Suprapubic skin (tissue), 4 donors: ENCODE measurements around the gene ZNF69.

Source experiments
- EP300 ChIP-seq: sonication (generic); formaldehyde crosslinking; IDR thresholded peaks from one replicate; pipeline ENCODE4 v1.6.1; 2017; ENCODE audit warnings: antibody characterized with exemption
- POLR2A ChIP-seq, 2 donors: fragments of 450-650 bp; IDR thresholded peaks; one replicate each; pipeline ENCODE4 v1.6.1; 2017; ENCODE audit warnings: antibody characterized with exemption in 2 of 2, mild to moderate bottlenecking in 2 of 2, moderate library complexity in 2 of 2
- POLR2AphosphoS5 ChIP-seq, 3 donors: sonication (generic); formaldehyde crosslinking; IDR thresholded peaks; one replicate each; pipeline ENCODE4 v1.6.1; 2017; ENCODE audit warnings: antibody characterized with exemption in 3 of 3
- TF ChIP-seq, protein P1 (sequence below), 2 donors: fragments of 200-600 bp in 1 of 2; fragments of 450-650 bp in 1 of 2; sonication (generic) in 1 of 2; IDR thresholded peaks; one replicate each; pipeline ENCODE4 v1.5.1; 2016 to 2019; ENCODE audit warnings: antibody characterized with exemption in 2 of 2, mild to moderate bottlenecking in 1 of 2, moderate library complexity in 1 of 2

DNA sequence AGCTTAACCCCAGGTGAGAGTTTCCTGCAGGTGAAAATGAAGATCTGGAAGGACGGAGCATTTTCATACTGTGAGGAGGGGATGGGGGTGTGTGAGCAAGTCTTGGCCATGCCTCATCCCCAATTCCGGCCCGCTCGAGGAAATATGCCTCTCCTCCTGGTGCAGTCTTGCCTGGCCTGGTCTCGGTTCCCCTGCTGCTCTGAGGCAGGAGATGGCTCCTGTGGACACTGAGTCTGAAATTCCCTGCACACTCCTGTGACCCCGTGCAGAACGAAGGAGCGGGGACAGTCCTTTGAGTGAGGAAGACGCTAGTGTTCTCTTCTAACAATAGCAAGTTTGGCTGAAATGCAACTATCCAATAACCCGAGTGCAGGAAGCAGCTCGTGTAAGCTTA lies 39.4 kb upstream of the ZNF69 start:
- TF ChIP-seq, protein P1, sequence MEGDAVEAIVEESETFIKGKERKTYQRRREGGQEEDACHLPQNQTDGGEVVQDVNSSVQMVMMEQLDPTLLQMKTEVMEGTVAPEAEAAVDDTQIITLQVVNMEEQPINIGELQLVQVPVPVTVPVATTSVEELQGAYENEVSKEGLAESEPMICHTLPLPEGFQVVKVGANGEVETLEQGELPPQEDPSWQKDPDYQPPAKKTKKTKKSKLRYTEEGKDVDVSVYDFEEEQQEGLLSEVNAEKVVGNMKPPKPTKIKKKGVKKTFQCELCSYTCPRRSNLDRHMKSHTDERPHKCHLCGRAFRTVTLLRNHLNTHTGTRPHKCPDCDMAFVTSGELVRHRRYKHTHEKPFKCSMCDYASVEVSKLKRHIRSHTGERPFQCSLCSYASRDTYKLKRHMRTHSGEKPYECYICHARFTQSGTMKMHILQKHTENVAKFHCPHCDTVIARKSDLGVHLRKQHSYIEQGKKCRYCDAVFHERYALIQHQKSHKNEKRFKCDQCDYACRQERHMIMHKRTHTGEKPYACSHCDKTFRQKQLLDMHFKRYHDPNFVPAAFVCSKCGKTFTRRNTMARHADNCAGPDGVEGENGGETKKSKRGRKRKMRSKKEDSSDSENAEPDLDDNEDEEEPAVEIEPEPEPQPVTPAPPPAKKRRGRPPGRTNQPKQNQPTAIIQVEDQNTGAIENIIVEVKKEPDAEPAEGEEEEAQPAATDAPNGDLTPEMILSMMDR (IDR thresholded peaks at IDR 0.05) = no peak
- no peak for TF ChIP-seq EP300
- no peak for TF ChIP-seq POLR2A (IDR thresholded peaks at IDR 0.05)
- TF ChIP-seq POLR2AphosphoS5 (IDR thresholded peaks at IDR 0.05) = no peak
